ENCODE results near the gene KSR2. TPM values are rescaled to one million over a fixed set of nuclear protein-coding genes. Genes with fewer than 3 reads are reported as not detected.

KSR2 gene
- total and polyA plus RNA-seq, 2 donors: 0.02 to 0.09 TPM

- no peak for DNase-seq (ENCODE audit: low read depth in 6 of 9, low spot score in 9 of 9)
- 68% methylated on average over 5 of the region's 5 CpGs for WGBS
- H3K27ac ChIP-seq (ENCODE audit: low read depth in 1 of 2, low read length in 1 of 2): no peak overlapping the region
- H3K4me3 ChIP-seq (ENCODE audit: low read length in 2 of 2): no peak overlapping the region
- H3K4me1 ChIP-seq (ENCODE audit: control insufficient read depth in 2 of 2, insufficient read depth in 2 of 2, low read length in 2 of 2): no peaks in the 10 kb centered on the region
- H3K27me3 ChIP-seq (ENCODE audit: control insufficient read depth in 2 of 2, insufficient read depth in 1 of 2, low read length in 1 of 2): no peaks in the 10 kb centered on the region
- H3K36me3 ChIP-seq (ENCODE audit: control insufficient read depth in 2 of 2, insufficient read depth in 2 of 2, low read length in 1 of 2): no peaks in the 10 kb centered on the region
- no peaks in the 10 kb centered on the region for H3K9me3 ChIP-seq (ENCODE audit: control insufficient read depth in 2 of 2, insufficient read depth in 1 of 2, low read length in 1 of 2)
Observed at GRCh38 chr12:117540011-117540410, 428.8 kb downstream of the KSR2 start.

DNA sequence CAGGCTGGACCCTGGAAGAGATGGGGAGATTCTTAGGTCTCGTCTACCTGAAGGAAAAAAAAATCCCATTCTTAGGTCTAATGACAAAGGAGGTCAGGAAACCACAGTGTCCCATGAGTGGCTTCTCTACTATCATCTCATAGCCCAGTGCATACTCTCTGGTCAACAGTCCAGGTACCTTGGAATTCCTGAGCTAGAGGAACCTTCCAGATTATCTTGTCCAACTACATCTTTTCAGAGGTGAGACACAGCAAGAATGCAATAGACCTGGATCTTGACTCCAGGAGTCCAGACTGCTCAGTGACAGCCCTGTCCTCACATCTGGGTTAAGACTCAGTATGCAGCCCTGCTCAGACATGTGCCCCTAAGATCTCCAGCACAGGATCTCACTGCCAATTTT lies 429.9 kb downstream of the KSR2 start:
- 80% methylated on average over 1 of the region's 1 CpG for WGBS
- Histone ChIP-seq H3K27me3 (ENCODE audit: control insufficient read depth in 2 of 2, insufficient read depth in 1 of 2, low read length in 1 of 2) (no peaks in the 10 kb centered on the region), H3K9me3 (ENCODE audit: control insufficient read depth in 2 of 2, insufficient read depth in 1 of 2, low read length in 1 of 2) (no peaks in the 10 kb centered on the region), H3K27ac (ENCODE audit: low read depth in 1 of 2, low read length in 1 of 2) (no peak overlapping the region), H3K4me3 (ENCODE audit: low read length in 2 of 2) (no peak overlapping the region), H3K36me3 (ENCODE audit: control insufficient read depth in 2 of 2, insufficient read depth in 2 of 2, low read length in 1 of 2) (no peaks in the 10 kb centered on the region), H3K4me1 (ENCODE audit: control insufficient read depth in 2 of 2, insufficient read depth in 2 of 2, low read length in 2 of 2) (no peaks in the 10 kb centered on the region)
- no peak for DNase-seq (ENCODE audit: low read depth in 6 of 9, low spot score in 9 of 9)

DNA sequence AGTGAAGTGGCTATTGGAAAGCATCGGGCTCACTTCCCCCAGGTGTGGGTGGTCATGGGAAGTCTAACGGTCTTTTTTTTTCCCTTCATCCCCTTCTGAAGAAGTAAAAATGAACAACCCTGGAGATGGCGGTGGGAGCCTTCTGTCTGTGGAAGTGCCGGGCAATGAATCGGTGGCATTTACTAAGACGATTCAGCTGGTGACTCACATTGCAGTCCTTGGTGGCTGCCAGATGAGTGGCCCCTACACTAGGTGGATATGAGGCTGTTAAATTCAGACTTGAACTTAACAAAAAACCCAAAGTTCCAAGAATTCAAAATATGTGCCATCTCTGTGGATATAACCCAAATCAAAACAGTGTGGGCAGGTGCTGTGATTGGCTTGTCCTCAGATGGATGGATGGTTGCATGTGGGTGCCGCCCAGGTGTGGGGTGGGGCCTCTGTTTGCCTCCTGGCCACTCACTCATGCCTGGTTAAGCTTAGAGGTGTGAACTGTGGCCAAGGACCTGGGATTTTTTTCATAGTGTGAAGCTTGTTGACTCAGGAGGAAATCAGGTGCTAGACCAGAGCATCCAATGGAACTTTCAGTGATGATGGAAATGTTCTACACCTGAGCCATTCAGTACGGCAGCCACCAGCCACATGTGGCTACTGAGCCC lies 430.6 kb downstream of the KSR2 start:
- H3K27me3 ChIP-seq (ENCODE audit: control insufficient read depth in 2 of 2, insufficient read depth in 1 of 2, low read length in 1 of 2): no peaks in the 10 kb centered on the region
- H3K4me1 ChIP-seq (ENCODE audit: control insufficient read depth in 2 of 2, insufficient read depth in 2 of 2, low read length in 2 of 2): no peaks in the 10 kb centered on the region
- no peak overlapping the region for H3K27ac ChIP-seq (ENCODE audit: low read depth in 1 of 2, low read length in 1 of 2)
- H3K4me3 ChIP-seq (ENCODE audit: low read length in 2 of 2): no peak overlapping the region
- 95% methylated on average over 8 of the region's 8 CpGs for WGBS
- no peak for DNase-seq (ENCODE audit: low read depth in 6 of 9, low spot score in 9 of 9)
- H3K36me3 ChIP-seq (ENCODE audit: control insufficient read depth in 2 of 2, insufficient read depth in 2 of 2, low read length in 1 of 2): no peaks in the 10 kb centered on the region
- H3K9me3 ChIP-seq (ENCODE audit: control insufficient read depth in 2 of 2, insufficient read depth in 1 of 2, low read length in 1 of 2): no peaks in the 10 kb centered on the region

DNA sequence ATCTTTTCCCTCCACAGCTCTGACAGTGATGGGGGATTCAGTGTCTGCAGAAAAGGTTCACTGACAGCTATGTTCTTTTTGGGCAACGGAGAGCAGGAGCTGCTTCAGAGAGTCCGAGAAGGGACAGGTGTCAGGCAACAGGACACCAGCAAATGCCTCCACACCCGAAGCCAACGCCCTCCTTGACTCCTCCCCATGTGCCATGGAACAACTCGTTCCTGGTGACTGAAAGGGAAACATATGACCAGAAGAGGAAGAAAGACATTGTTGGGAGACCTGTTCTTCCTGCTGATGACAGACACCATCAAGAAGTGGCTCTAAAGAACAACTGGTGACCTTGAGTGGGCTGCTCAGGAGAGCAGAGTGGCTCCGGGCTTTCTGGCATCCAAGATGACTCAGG lies 435.1 kb downstream of the KSR2 start:
- H3K36me3 ChIP-seq (ENCODE audit: control insufficient read depth in 2 of 2, insufficient read depth in 2 of 2, low read length in 1 of 2): no peaks in the 10 kb centered on the region
- no peak for DNase-seq (ENCODE audit: low read depth in 6 of 9, low spot score in 9 of 9)
- no peaks in the 10 kb centered on the region for H3K9me3 ChIP-seq (ENCODE audit: control insufficient read depth in 2 of 2, insufficient read depth in 1 of 2, low read length in 1 of 2)
- no peaks in the 10 kb centered on the region for H3K27me3 ChIP-seq (ENCODE audit: control insufficient read depth in 2 of 2, insufficient read depth in 1 of 2, low read length in 1 of 2)
- H3K4me1 ChIP-seq (ENCODE audit: control insufficient read depth in 2 of 2, insufficient read depth in 2 of 2, low read length in 2 of 2): no peaks in the 10 kb centered on the region
- H3K27ac ChIP-seq (ENCODE audit: low read depth in 1 of 2, low read length in 1 of 2): no peak overlapping the region
- 73% methylated on average over 6 of the region's 6 CpGs for WGBS
- H3K4me3 ChIP-seq (ENCODE audit: low read length in 2 of 2): no peak overlapping the region

GRCh38 chr12:117530796-117531195 lies 438.0 kb downstream of the KSR2 start:
- Histone ChIP-seq H3K4me3 (ENCODE audit: low read length in 2 of 2) (no peak overlapping the region), H3K36me3 (ENCODE audit: control insufficient read depth in 2 of 2, insufficient read depth in 2 of 2, low read length in 1 of 2) (no peaks in the 10 kb centered on the region), H3K27me3 (ENCODE audit: control insufficient read depth in 2 of 2, insufficient read depth in 1 of 2, low read length in 1 of 2) (no peaks in the 10 kb centered on the region), H3K4me1 (ENCODE audit: control insufficient read depth in 2 of 2, insufficient read depth in 2 of 2, low read length in 2 of 2) (peaks cover 0 to 3% of the 10 kb centered on the region in 2 donors), H3K27ac (ENCODE audit: low read depth in 1 of 2, low read length in 1 of 2) (no peak overlapping the region), H3K9me3 (ENCODE audit: control insufficient read depth in 2 of 2, insufficient read depth in 1 of 2, low read length in 1 of 2) (no peaks in the 10 kb centered on the region)
- DNase-seq (ENCODE audit: low read depth in 6 of 9, low spot score in 9 of 9): no peak
- WGBS: 96% methylated on average over 10 of the region's 10 CpGs

GRCh38 chr12:117528538-117528937 lies 440.3 kb downstream of the KSR2 start:
- no peak for DNase-seq (ENCODE audit: low read depth in 6 of 9, low spot score in 9 of 9)
- no peak overlapping the region for H3K4me3 ChIP-seq (ENCODE audit: low read length in 2 of 2)
- H3K27me3 ChIP-seq (ENCODE audit: control insufficient read depth in 2 of 2, insufficient read depth in 1 of 2, low read length in 1 of 2): no peaks in the 10 kb centered on the region
- H3K36me3 ChIP-seq (ENCODE audit: control insufficient read depth in 2 of 2, insufficient read depth in 2 of 2, low read length in 1 of 2): no peaks in the 10 kb centered on the region
- H3K4me1 ChIP-seq (ENCODE audit: control insufficient read depth in 2 of 2, insufficient read depth in 2 of 2, low read length in 2 of 2): peaks cover 0 to 3% of the 10 kb centered on the region in 2 donors
- no peak overlapping the region for H3K27ac ChIP-seq (ENCODE audit: low read depth in 1 of 2, low read length in 1 of 2)
- WGBS: 90% methylated on average over 7 of the region's 7 CpGs
- H3K9me3 ChIP-seq (ENCODE audit: control insufficient read depth in 2 of 2, insufficient read depth in 1 of 2, low read length in 1 of 2): no peaks in the 10 kb centered on the region

GRCh38 chr12:117527479-117527855 lies 441.3 kb downstream of the KSR2 start:
- Histone ChIP-seq H3K4me1 (ENCODE audit: control insufficient read depth in 2 of 2, insufficient read depth in 2 of 2, low read length in 2 of 2) (peaks cover 0 to 3% of the 10 kb centered on the region in 2 donors), H3K9me3 (ENCODE audit: control insufficient read depth in 2 of 2, insufficient read depth in 1 of 2, low read length in 1 of 2) (no peaks in the 10 kb centered on the region), H3K36me3 (ENCODE audit: control insufficient read depth in 2 of 2, insufficient read depth in 2 of 2, low read length in 1 of 2) (no peaks in the 10 kb centered on the region), H3K27me3 (ENCODE audit: control insufficient read depth in 2 of 2, insufficient read depth in 1 of 2, low read length in 1 of 2) (peaks cover 0 to under 1% of the 10 kb centered on the region in 2 donors), H3K27ac (ENCODE audit: low read depth in 1 of 2, low read length in 1 of 2) (no peak overlapping the region), H3K4me3 (ENCODE audit: low read length in 2 of 2) (no peak overlapping the region)
- WGBS: 82% methylated on average over 4 of the region's 4 CpGs
- DNase-seq (ENCODE audit: low read depth in 6 of 9, low spot score in 9 of 9): no peak

DNA sequence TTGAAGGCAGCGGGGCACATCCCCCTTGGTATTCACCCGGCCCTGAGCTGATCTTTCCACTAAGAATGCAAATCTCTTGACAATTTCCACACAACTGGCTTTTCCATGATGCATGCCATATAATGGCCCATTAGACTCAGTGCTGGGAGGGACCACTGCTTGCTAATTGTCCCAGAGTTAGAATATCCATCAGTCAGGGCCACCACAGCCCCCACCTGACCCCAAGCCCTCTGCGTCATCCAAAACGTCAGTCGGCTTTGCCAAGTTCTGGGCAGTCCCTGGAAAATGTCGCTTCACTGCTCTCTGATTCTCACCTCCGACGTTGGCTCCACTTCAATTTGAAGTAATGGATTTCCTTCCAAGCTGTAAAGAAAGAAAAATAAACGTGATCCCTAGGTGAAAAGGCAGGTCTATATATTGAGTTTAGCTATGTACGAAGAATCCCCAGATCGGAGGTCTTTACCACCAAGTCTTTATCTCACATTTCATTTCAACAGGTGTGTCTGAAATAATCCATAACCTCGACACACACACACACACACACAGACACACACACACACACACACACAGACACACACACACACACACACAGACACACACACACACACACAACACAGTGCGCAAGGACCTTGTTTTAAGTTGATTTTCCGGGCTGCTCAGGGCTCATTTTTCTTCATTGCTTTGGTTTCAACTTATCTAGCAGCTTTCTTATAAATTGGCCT lies 441.9 kb downstream of the KSR2 start:
- Histone ChIP-seq H3K4me1 (ENCODE audit: control insufficient read depth in 2 of 2, insufficient read depth in 2 of 2, low read length in 2 of 2) (peaks cover 0 to 3% of the 10 kb centered on the region in 2 donors), H3K27ac (ENCODE audit: low read depth in 1 of 2, low read length in 1 of 2) (no peak overlapping the region), H3K27me3 (ENCODE audit: control insufficient read depth in 2 of 2, insufficient read depth in 1 of 2, low read length in 1 of 2) (peaks cover 0 to 2% of the 10 kb centered on the region in 2 donors), H3K36me3 (ENCODE audit: control insufficient read depth in 2 of 2, insufficient read depth in 2 of 2, low read length in 1 of 2) (no peaks in the 10 kb centered on the region), H3K9me3 (ENCODE audit: control insufficient read depth in 2 of 2, insufficient read depth in 1 of 2, low read length in 1 of 2) (no peaks in the 10 kb centered on the region), H3K4me3 (ENCODE audit: low read length in 2 of 2) (no peak overlapping the region)
- DNase-seq (ENCODE audit: low read depth in 6 of 9, low spot score in 9 of 9): no peak
- 84% methylated on average over 14 of the region's 14 CpGs for WGBS

GRCh38 chr12:117525766-117526165 lies 443.0 kb downstream of the KSR2 start:
- Histone ChIP-seq H3K27me3 (ENCODE audit: control insufficient read depth in 2 of 2, insufficient read depth in 1 of 2, low read length in 1 of 2) (peaks cover 0 to 2% of the 10 kb centered on the region in 2 donors), H3K9me3 (ENCODE audit: control insufficient read depth in 2 of 2, insufficient read depth in 1 of 2, low read length in 1 of 2) (no peaks in the 10 kb centered on the region), H3K27ac (ENCODE audit: low read depth in 1 of 2, low read length in 1 of 2) (no peak overlapping the region), H3K4me1 (ENCODE audit: control insufficient read depth in 2 of 2, insufficient read depth in 2 of 2, low read length in 2 of 2) (peaks cover 0 to 3% of the 10 kb centered on the region in 2 donors), H3K4me3 (ENCODE audit: low read length in 2 of 2) (no peak overlapping the region), H3K36me3 (ENCODE audit: control insufficient read depth in 2 of 2, insufficient read depth in 2 of 2, low read length in 1 of 2) (no peaks in the 10 kb centered on the region)
- no peak for DNase-seq (ENCODE audit: low read depth in 6 of 9, low spot score in 9 of 9)
- 51% methylated on average over 4 of the region's 4 CpGs for WGBS
